Peyer's patch (tissue), 4 donors: ENCODE results near the gene KCNMA1.

Source experiments
- CTCF ChIP-seq, 6 experiments: fragments of 450-650 bp in 4 of 6; fragments of 200-600 bp in 2 of 6; sonication (generic) in 1 of 6; IDR thresholded peaks; one replicate each; pipeline ENCODE4 v1.5.1; 2017 to 2019; ENCODE audit warnings: antibody characterized with exemption in 6 of 6, mild to moderate bottlenecking in 3 of 6, moderate library complexity in 1 of 6
- POLR2A ChIP-seq, 2 donors: fragments of 450-650 bp; IDR thresholded peaks; one replicate each; pipeline ENCODE4 v1.5.1; 2017; ENCODE audit warnings: antibody characterized with exemption in 2 of 2, mild to moderate bottlenecking in 2 of 2, moderate library complexity in 2 of 2

DNA sequence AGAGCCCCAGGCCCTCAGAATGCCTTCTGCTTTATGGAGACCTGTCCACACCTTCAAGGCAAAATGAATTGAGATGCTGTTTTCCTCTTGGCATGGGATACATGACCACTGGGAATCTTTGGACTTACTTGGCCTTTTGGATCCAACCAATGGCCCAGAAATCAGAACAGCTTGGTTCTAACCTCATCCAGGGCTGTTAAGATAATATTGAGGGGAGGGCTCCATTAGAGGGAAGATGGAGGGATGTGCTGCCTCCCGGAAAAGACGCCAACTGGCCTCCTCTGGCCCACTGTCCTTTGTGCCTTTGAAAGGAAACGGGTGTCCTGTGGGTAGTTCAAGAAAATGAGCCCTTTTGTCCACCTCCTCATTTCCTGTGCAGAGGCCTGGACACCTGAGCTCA, 530.9 kb downstream of the KCNMA1 start:
- TF ChIP-seq CTCF (IDR thresholded peaks at IDR 0.05) (no peak), POLR2A (IDR thresholded peaks at IDR 0.05) (no peak)
